Measurements from ENCODE around the gene DHRS7B. TPM values are rescaled to one million over a fixed set of nuclear protein-coding genes. Genes with fewer than 3 reads are reported as not detected.

DHRS7B gene
- total RNA-seq, 1 donor from 2014 or later, result 11.4 TPM

DNA sequence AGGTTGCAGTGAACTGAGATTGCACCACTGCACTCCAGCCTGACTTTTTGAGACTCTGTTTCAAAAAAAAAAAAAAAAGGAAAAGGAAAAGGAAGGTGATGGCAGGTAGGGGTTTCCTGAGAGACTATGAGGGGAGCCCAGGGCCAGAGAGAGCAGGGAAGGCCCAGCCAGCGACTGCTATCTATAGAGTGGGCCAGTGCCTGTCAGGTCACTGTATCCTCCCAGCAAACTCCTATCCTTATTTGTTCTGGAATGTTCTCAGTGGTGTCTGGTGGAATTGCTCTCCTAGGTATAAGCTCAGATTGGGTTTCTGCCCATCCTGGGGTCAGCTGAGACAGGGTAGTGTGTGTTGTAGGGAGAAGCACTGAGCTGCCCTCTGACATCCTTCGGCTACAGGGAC lies 102.1 kb downstream of the DHRS7B start:
- no peak for DNase-seq (ENCODE audit: low spot score in 2 of 2)
- FAIRE-seq, result no peak

DNA sequence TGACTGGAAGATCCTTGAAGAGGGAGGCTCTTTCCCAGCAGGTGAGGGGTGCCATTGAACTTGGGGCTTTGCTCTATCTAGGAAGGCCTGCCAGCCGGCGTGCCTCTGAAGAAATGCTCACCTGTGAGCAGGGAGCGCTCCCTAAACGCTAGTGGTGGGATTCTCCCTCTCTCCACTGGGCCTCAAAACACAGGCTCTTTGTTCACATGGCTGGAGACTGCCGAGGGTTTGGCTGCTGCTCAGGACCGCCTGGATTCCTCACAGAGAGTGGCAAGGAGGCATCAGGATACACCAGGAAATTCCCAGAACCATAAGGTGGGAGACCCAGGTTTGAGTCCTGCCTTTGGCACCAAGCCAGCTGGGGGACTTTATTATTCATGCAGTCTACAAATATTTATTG lies 104.8 kb downstream of the DHRS7B start:
- DNase-seq (ENCODE audit: low spot score in 2 of 2) (no peak), FAIRE-seq (no peak)

- no peak for FAIRE-seq
- DNase-seq (ENCODE audit: low spot score in 2 of 2), result no peak
Measured at GRCh38 chr17:21232033-21232749, 105.4 kb downstream of the DHRS7B start.

DNA sequence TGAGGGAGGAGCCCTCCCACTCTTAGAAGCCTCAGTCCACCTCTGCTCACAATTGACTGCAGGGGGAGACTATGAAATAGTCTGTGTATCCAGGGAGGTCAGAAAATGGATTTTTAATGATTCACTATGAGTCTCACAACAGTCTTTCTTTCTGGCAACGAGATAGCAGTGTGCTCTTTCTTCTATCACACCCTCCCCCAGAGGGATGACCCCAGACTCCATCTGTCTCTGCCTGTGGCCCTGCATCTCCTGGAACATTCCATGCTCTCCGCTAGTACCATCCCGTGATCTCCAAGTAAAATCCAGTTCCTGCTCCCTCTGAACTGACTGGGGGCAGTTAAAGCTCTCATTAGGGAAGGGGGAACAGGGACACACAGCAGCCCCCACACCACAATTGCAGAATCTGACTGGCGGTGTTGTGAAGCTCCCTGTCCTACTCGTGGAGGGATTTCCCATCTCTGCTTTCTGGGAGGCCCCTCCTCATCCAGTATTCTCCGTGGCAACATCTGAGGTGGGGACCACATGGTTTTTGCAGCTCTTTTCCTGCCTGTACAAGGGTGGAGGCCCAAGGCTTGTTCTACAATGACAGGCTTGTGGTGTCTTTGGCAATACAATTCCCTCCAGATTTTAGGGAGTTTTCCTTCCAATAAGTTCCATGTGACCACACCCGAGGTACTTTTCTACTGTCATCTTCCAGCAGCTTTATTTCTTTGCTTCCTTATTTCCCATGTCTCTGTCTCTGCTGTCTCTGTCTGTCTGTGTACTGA lies 107.0 kb downstream of the DHRS7B start:
- no peak for DNase-seq (ENCODE audit: low spot score in 2 of 2)
- FAIRE-seq, result no peak

GRCh38 chr17:21235921-21236320 lies 109.2 kb downstream of the DHRS7B start:
- no peak for FAIRE-seq
- no peak for DNase-seq (ENCODE audit: low spot score in 2 of 2)

DNA sequence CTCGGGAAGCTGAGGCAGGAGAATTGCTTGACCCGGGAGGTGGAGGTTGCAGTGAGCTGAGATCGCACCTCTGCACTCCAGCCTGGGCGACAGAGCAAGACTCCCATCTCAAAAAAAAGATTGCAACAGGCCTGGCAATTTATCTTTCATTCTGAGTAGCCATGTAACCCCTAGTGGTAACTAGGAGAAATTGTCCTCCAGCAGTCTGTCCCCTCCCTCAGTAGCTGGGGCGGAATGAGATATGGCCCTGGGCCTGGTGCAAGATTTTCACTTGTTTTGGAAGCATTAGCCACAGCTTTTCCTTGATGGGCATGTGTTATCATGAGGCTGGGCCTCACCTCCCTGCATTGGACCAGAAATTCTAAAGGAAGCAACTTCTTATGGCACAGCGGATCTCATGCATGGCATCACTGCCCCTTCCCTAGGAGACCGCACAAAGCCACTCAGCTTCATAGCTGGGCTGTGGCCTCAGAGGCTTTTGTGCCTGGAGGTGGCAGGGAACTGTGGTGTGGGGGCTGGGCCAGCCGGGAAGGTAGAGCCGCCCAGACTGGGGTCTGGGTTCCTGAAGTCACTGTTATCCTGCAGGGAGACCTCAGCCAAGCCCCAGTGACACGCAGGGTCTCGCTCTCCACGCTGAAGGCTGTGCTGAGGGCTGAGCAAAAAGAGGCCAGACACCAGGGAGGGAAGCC lies 113.1 kb downstream of the DHRS7B start:
- no peak for DNase-seq (ENCODE audit: low spot score in 2 of 2)
- FAIRE-seq, result no peak

DNA sequence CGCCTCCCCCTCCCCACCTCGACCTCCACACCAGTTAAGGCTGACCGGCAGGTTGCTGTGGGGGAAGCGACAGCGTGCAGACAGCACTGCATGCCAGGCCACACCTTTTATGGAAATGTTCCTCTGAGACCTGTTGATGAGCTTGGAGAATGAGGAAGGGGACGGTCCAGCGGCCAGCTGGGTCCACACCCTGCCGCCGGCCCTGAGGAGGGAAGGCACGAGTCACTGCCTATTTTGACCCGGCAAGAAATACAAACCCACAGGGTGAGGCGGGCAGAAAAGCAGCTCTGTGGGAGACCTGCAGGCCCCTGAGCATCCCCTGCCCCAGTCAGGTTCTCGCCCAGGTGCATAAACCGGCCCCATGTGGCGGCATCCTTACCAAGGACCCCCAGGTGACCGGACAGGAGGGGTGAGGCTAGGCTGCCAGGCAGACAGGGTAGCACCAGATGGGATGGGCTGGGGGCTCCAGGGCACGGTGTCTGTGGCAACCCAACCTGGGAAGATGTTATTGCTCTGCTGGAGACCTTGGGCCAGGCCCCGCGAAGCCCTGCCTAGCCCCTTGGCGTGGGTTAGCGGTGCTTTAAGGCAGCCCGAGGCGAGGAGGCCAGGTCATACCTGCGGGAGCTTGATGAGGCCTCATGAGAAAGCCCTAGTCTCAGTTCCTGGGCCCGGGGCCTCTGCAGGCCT lies 113.7 kb downstream of the DHRS7B start:
- FAIRE-seq, result no peak
- DNase-seq (ENCODE audit: low spot score in 2 of 2), result no peak

Small RNAs within 50 kb of the gene (small RNA-seq; reads per million reads assigned to genes)
- gene RN7SL426P, result not detected

Other genes with a start within 250 kb of the DHRS7B start
- 378 TPM for gene USP22, start 84.0 kb upstream of the DHRS7B start, total RNA-seq
- 11.0 TPM for gene TMEM11, start 87.2 kb downstream of the DHRS7B start, total RNA-seq
- 1.6 TPM for gene NATD1, start 126.4 kb downstream of the DHRS7B start, total RNA-seq
- 2.0 TPM for gene MAP2K3, start 157.7 kb downstream of the DHRS7B start, total RNA-seq
- gene KCNJ12, start 249.4 kb downstream of the DHRS7B start, total RNA-seq, result 0.82 TPM